GM03348 (cell line): ENCODE results near the gene CDK1.

Experiments
- DNase-seq: peaks from one replicate; pipeline ENCODE4 v3.0.0; 2012; ENCODE audit warnings: low spot score

The CDK1 gene

DNA sequence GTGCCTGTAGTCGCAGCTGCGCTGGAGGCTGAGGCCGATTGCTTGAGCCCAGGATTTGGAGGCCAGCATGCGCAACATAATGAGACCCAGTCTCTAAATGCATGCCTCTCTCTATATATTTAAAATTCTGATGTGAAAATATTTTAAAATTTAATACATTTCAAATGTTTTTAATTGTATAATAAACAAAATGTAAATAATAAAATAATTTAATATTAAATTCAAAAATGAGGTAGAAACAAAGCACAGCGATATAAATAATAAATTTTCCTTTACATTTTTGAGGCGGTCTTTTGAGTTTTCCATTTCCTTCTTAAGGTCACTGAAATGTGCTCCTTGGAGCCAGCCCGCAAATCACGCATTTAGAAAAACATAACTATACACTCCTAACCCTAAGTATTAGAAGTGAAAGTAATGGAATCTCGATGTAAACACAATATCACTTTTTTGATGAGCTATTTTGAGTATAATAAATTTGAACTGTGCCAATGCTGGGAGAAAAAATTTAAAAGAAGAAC lies 523 bp upstream of the CDK1 start:
- no peak for DNase-seq

DNA sequence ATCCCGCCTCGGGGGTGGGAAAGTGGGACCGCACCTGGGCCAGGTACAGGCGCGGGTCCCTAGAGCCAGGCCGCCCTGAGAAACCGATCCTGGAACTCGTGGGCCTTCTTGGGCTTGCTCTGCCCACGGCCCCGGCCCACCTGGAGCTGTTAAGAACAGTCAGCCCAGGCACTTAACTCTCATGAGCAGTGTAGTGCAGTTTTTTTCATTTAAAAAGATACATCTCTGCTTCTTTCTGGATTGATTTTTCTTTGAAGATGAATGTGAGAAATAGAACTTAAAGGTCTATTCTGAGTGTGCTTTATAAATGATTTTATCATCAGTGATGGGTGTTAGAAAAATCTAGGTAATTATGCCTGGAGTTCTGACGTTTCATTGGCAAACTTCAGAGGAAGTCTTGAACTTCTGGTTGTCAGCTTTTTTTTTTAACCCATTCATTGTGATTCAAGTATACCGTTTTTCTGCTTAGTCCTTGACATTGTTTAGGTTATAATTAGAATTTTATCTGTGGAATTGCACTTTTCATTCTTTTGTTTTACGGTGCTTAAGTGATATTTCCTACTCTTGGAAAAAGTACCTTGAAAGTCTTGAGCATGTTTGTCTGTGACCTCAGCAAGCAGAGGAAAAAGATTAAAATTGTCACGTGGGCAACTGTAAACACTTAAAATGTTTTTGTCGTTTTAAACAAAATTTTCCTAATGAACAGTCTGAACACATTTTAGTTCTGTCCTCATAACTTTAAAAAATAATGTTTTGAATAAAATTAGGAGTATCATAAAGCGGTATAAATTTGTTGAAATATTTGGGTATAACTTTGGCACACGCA lies 906 bp downstream of the CDK1 start:
- DNase-seq, result no peak

DNA sequence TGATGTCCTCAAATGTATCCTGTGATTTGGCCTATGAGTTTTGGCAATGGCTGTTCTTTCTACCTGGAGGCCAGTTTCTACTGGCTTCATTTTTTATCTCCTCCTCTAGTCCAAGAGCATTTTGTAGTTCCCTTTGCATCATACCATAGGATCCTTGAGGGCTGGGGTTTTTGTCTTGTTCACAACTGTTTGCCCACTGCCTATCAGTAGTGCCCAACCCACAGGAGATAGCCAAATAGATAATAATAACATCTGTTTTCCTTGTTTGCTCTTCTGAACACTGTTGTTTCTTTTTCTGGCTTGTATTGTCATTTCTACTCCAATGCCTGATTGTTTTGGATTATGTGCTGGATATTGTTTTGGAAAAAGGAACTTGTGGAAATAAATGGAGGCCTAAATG lies 3.4 kb downstream of the CDK1 start:
- DNase-seq, result no peak

DNA sequence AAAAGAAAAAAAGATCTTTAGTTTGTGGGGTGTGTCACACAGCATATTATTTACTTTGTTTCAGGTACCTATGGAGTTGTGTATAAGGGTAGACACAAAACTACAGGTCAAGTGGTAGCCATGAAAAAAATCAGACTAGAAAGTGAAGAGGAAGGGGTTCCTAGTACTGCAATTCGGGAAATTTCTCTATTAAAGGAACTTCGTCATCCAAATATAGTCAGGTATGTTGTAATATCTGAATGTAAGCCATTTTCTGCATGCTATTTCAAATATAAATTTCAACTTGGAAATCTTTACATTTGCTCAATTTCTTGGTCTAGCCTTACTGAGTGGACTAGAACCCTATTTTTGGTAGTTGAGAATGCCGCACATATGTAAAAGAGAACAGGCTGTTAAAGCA lies 6.4 kb downstream of the CDK1 start:
- no peak for DNase-seq

DNA sequence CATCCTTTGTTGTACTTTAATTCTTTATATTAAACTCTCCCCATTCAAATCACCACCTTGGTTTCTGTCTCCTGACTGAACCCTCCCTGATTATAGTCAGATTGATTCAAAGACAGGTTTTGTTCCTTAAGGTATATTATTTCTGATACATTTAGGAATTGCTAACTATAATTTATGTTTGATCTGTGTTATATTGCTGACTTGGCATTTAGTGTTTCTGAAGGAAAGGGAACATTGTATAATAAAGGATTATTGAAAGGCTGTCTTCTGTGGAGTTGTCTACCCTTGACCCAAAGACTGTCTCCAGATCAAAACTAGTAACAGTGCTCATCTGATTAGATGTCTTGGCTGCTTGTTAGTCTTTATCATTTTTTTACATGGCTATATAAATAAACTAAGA lies 10.3 kb downstream of the CDK1 start:
- DNase-seq, result no peak

DNA sequence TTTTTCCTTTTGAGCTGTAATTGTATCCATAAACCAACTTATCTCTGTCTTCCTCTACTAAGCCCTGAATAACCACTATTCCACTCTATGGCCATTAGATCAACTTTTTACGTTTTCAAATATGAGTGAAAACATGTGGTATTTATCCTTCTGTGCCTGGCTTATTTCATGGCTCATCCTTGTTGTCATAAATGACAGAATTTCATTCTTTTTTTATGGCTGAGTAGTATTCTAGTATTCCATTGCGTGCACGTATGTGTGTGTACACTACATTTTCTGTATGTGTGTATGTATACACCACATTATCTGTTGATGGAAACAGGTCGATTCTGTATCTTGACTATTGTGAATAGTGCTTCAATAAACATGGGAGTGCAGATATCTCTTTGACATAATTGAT lies 11.1 kb downstream of the CDK1 start:
- DNase-seq, result no peak

DNA sequence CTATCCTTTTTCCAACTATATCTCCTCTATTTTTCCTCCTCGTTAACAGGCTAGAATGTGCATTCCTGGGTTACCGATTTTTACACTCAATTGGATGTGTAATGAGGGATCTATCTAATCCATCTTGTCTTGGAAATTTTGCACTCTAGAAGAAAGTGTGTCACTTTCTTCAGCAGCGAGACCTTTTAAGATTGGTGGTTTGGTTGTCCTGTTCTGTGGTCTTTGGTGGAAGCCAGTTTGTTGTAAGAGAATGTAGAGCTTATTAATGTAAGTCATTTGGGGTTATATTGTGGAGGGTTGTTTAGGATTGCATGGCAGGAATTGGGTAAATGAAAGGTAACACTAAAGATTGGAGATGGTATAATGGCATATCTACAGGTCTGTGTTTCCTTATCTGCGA lies 16.7 kb downstream of the CDK1 start:
- no peak for DNase-seq

DNA sequence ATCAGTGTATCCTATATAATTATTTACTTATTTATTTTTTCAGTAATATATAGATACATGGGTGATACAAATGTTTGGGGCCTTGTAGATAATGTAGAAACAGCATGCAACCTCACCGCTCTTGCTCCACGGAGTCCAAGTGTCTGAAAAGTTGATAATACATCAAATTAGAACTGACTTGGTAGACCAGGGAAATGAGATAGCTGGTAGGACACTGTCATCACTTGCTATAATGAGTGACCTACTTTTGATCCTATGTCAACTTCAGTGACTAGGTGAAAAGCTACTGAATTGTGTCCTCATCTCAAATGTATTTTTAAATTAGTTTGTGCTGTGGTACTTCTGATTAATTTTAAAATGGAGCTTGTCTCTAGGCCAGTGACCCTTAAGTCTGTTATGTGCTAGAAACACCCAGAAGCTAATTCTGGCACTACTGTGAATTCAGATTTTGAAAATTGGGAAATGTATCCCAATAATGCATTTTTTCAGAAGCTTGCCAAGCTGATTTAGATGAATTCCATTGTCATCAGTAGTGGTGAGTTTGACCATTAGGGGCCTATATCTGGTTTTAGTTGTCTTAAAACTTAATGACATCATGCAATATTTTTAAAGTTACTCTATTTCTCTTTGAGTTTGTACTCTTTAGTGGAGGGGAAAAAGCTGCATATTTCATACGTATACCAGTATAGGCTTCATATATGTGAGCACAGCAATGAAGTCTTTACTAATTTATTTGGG lies 17.4 kb downstream of the CDK1 start:
- no peak for DNase-seq

DNA sequence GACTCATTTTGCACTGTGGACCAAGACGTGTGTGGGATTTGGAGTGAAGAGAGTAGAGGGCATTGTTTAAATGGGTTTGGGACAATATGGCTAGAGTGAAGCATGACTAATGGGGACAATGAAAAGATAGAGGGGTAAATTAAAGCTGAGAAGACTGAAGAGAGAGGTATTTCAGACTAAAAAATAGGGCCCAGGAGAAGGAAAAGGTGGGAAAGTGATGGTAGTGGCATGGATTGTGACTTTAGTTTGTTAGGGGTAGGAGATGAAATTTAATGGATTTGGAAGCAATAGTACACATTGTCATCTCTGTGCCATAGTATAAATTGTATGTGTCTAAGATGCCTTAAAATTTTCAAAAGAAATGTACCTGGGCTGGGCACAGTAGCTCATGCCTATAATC lies 18.2 kb downstream of the CDK1 start:
- no peak for DNase-seq

DNA sequence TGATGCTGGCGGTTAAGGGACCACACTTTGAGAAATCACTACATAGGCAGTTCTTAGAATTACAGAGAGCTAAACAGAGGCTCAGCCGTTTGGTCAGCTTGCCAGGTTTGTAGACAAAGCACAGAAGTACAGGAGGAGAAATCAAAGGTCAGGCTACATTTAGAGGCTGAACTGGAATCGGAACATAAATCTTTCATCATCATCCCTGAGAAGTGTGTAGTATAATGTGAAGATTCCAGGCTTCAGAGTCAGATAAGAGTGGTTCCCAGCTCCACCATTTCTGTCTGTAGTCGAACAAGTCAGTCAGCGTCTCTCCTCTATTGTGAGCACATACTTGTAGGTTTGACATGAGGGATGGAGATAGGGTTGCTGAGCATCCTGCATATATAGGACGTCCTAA lies 18.9 kb downstream of the CDK1 start:
- DNase-seq, result no peak

DNA sequence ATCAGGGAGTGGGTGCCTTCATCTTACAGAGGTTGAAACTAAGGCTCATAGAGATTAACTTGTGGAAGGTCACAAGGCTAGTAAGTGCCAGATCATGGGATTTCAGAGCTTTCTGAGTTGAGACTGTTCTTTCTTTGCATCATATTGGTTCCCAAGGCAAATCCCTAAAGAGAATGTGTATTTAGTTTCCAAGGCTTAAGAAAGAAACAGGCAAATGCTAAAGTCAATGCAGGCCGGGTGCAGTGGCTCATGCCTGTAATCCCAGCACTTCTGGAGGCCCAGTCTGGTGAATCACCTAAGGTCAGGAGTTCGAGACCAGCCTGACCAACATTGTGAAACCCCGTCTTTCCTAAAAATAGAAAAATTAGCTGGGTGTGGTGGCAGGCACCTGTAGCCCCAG lies 19.8 kb downstream of the CDK1 start:
- no peak for DNase-seq

DNA sequence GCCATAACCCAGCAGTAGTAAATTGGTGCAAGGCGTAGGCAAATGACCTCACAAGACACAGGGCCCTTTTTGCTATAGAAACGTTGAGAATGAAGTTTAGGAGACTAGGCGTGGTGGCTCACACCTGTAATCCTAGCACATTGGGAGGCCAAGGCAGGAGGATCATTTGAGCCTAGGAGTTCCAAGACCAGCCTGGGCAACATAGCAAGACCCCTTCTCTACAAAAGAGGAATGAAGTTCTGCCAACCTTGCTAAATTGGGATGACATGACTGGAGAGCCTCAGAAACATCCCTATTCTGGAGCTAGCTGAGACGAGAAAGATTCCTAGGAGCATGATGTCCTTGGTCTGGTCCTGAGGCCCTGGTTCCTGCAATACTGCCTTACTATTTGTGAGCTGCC lies 20.6 kb downstream of the CDK1 start:
- DNase-seq, result no peak

DNA sequence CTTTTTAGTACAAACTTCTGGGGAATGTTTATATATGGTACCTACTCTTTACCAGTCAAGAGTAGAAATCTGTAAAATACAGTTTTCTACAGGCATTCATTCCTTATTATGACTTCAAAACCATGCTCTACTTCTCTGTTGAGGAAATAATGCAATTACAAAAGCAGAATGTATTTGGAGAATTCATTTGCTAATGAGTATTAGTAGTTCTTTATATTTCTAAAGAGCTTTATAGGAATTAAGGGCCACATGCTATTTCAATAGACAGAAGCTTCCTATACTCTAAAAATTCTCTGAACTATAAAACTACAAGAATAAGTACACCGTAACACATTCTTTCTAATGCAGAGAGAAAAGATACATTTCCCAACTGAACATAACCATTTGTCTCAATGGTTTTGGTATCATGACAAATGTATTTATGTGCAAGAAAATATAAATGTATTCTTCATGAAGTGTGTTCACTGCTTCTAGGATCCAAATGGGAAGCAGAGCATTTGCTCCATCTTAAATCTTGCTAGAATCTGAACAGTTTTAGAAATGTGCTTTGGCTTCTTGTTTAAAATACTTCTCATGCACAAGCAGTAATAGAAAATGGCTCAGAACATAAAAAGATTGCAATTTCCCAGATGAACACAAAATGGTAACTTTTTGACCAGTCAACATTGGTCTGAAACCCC lies 21.8 kb downstream of the CDK1 start:
- no peak for DNase-seq

DNA sequence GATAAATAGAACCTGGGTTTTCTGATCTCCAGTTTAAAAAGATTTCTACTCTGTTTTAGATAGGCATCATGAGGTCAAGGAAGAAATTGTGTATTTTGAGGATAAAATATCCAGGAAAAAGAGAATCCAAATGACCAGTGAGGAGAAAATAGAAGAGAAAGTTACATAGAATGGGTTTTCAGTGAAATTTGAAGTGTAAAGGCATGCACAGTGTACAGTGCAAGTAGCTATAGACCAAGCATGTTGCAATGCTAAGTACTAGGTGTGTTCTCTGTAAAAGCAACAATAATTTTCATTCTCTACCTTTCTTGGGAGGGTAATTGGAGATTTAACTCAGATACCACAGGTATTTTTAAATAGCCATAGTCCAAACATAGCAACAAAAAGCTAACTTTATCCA lies 22.6 kb downstream of the CDK1 start:
- no peak for DNase-seq

DNA sequence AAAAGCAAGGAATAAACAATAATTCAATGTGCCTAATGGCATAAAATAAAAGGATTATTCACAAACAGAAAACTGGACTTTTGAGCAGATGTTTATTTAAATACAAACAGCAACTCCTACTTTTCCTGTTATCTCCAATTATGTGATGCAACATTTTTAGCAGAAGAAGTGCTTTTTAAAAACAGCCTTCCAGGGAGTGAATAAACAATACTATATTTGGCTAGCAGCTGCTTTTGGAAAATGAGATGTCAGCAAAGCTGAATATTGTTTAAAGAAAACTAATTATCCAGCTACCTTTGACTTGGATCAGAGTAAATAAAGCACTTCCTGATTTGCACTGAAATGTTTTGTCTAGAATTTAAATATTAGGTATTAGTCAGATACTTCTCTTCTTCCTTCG lies 23.2 kb downstream of the CDK1 start:
- no peak for DNase-seq

DNA sequence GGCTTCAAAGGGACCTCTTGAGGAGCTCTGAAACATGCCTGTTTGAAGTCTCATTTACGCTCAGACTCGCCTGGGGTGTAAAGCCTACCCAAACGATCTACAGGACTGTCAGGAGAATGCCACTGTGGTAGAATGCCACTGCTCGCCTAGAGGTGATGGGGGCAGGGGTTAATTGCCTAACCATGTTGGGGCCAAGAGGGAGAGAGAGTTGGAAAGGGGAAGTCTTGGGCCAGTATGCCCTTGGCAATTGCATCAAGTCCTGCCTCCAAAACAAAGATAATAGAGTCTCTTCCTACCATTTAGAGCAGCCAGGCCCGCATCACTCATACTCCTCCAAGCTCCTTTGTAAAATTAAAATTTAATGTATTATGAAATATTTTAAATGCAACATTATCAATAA lies 25.2 kb downstream of the CDK1 start:
- DNase-seq, result no peak

DNA sequence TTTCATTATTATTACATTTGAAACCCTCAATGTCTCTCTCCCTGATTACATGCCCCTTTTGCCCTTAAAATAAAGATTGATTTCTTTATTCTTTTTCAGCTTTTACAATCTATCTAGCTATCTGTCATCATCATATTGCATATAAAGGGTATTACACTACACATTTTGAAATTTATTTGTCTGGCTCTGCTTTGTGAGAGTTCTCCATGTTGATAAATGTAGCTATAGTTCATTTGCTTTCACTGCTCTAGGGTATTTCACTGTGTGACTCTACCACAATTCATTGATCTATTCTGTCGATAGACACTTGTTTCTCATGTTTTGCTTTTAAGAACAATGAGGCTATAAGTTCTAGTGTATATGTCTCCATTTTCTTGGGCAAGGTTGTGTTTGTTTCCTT lies 25.6 kb downstream of the CDK1 start:
- no peak for DNase-seq

DNA sequence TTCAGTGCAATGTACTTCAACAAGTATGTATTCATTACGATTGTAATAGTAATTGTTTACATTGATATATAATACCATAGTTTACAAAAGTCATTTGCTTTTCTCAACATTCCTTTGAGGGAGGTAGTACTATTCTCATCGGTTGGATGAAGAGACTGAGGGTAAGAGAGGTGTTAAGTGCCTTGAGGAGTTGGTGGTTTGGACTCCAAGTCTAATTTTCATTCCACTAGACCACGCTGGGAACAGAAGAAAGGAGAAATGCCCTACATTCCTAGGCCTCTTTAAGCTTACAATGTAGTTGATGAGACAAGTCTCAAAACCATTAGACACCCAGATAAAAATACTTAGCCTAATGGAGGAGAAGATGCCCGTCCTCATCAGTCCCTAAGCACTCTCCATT lies 28.6 kb downstream of the CDK1 start:
- no peak for DNase-seq

DNA sequence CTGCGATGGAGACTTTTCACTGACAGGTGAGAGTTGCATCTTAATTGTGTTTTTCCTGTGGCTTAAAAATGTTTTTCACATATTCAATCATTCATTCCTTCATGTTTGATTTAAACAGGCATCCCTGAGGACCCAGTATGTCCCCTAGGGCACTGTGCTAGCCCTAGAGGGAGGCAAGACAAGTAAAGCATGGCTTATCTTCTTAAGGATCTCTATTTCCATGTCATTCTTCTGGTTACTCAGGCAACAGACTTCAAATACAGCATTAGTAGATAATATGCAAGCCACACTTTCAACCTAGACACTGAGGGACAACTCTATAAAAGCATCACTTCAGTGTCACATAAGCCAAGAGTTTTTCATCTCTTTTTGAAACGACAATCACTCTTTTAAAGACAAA lies 29.2 kb downstream of the CDK1 start:
- DNase-seq, result no peak

DNA sequence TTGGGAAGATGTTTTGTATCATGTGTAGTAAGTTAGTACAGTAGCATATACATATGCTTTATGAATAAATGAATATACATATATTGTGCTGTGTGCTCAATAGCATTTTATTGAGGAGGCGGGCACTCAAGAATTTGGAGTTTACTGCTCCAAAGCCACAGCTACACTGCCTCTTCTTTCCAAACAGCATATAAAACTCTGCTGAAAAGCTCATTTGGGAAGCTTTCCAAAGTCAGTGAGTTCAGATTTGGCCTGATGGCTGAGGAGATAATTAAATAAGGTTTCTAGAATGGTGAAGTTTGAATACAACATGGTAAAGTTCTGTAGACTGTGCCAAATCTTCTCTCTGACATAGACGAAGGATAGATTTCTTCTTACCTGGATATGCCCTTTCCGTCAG lies 29.8 kb downstream of the CDK1 start:
- no peak for DNase-seq

DNA sequence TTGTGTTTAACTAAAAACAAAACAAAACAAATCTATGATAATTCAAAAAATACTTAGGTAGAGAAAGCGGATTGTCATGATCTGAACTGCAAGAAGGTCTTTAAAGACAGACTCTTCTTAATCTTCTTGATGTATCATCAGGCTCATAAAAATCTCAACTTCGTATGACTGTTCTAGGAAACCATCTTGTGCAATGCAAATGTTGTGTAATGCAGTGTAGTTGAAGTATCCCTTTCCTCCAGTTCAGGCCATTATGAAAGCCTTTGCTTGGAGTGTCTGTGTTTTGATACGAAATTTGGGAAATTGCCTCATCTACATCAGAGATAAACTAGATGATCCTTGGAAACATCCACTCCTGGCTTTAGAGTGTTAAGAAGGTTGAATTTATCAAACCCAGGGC lies 30.9 kb downstream of the CDK1 start:
- peak; percentile 55 for DNase-seq

DNA sequence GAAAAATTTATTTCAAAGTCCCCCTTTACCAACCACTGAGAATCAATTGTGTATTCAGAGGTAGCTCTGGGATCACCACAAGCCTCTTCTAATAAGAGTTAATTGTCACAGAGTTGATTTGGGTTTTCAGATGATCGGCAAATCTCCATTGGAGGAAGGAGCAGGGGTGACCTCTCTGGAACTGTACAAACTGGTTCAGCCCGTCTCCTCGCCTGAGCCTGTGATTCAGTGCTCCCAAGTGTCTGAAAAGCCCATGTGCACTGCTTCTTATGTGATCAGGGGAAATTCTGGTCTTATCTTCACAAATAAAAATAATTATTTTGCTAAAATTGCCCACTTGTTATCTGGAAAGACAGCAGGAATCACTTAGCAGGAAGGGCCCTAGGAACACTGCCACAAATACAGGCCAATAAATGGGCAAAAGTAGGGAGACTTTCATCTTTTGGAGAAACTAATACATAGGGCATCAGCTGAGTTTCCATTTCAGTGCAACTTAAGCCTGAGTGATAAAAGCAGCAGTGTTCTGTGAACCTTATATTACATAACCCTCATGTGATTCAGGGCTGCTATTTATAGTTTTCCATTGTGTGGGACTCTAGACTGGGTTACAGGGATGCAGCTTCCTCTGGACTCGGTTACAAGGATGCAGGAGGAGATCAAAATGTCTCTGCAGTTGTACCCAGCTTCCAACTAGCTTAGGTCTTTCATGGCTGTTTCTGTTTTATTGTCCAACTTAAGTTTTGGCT lies 32.3 kb downstream of the CDK1 start:
- DNase-seq, result peak; percentile 53
